Tibial artery (tissue), 4 donors: Measurements from ENCODE around the gene IGF2BP1.

Experiments
- DNase-seq, 2 donors: peaks; one replicate each; pipeline ENCODE4 v3.0.0-alpha.2; 2019
- H3K27ac ChIP-seq, 2 donors: fragments of 200-600 bp; sonication (generic) in 1 of 2; 1 replicate in 1 of 2; 2 replicates in 1 of 2; pipeline ENCODE4 v1.5.1; 2018 to 2019; ENCODE audit warnings: mild to moderate bottlenecking in 1 of 2
- H3K27me3 ChIP-seq, 2 donors: fragments of 200-600 bp; sonication (generic) in 1 of 2; one replicate each; pipeline versions ENCODE4 v1.5.1 to v1.6.0; 2016 to 2019
- H3K36me3 ChIP-seq, 3 donors: fragments of 200-600 bp; sonication (generic) in 2 of 3; one replicate each; pipeline ENCODE4 v1.5.1; 2016 to 2019; ENCODE audit warnings: mild to moderate bottlenecking in 2 of 3
- H3K4me1 ChIP-seq, 4 donors: fragments of 200-600 bp; sonication (generic) in 2 of 4; 1 replicate in 3 of 4; 2 replicates in 1 of 4; pipeline ENCODE4 v1.5.1; 2016 to 2019
- H3K4me3 ChIP-seq, 2 donors: fragments of 200-600 bp; sonication (generic) in 1 of 2; 1 replicate in 1 of 2; 2 replicates in 1 of 2; pipeline ENCODE4 v1.5.1; 2018 to 2019; ENCODE audit warnings: mild to moderate bottlenecking in 2 of 2
- H3K9me3 ChIP-seq, 3 donors: fragments of 200-600 bp; sonication (generic) in 1 of 3; one replicate each; pipeline ENCODE4 v1.5.1; 2016 to 2019
- CTCF ChIP-seq, 2 experiments: fragments of 200-600 bp in 1 of 2; fragments of 450-650 bp in 1 of 2; IDR thresholded peaks; one replicate each; pipeline ENCODE4 v1.5.1; 2017 to 2019; ENCODE audit warnings: antibody characterized with exemption in 2 of 2, mild to moderate bottlenecking in 1 of 2, moderate library complexity in 1 of 2
- intact Hi-C: fragments of 100-400 bp; cut with DNase I; formaldehyde crosslinking; loops from one replicate; pipeline ENCODE4 v1.15.0; 2023; ENCODE audit warnings: low total_unique reads

The IGF2BP1 gene

GRCh38 chr17:49086649-49087048, 89.5 kb downstream of the IGF2BP1 start:
- H3K27ac ChIP-seq = no peak overlapping the region
- no peaks in the 10 kb centered on the region for H3K9me3 ChIP-seq
- intact Hi-C loops = no loop called here
- peaks cover 0 to 38% of the 10 kb centered on the region in 2 donors for H3K27me3 ChIP-seq
- H3K36me3 ChIP-seq = no peaks in the 10 kb centered on the region
- no peak for DNase-seq
- no peak for TF ChIP-seq CTCF (IDR thresholded peaks at IDR 0.05)
- no peaks in the 10 kb centered on the region for H3K4me1 ChIP-seq
- H3K4me3 ChIP-seq = no peak overlapping the region

DNA sequence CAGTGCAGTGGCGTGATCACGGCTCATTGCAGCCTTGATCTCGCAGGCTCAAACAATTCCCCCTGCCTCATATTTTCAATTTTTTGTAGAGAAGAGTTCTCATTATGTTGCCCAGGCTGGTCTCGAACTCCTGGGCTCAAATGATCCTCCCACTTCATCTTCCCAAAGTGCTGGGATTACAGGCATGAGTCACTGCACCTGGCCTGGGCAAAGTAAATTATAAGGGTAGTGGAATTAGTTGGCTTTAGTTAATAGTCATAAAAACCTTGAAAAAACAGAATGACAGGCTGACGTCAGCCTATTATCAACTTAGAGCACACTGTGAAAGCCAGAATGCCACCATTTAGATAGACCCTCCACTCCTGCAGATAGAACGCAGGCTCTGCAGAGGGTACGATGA, 91.9 kb downstream of the IGF2BP1 start:
- no peaks in the 10 kb centered on the region for H3K36me3 ChIP-seq
- TF ChIP-seq CTCF (IDR thresholded peaks at IDR 0.05) = no peak
- no peak for DNase-seq
- H3K9me3 ChIP-seq = no peaks in the 10 kb centered on the region
- no peaks in the 10 kb centered on the region for H3K4me1 ChIP-seq
- peaks cover 0 to 50% of the 10 kb centered on the region in 2 donors for H3K27me3 ChIP-seq
- intact Hi-C loops = no loop called here
- H3K27ac ChIP-seq = no peak overlapping the region
- H3K4me3 ChIP-seq = no peak overlapping the region

DNA sequence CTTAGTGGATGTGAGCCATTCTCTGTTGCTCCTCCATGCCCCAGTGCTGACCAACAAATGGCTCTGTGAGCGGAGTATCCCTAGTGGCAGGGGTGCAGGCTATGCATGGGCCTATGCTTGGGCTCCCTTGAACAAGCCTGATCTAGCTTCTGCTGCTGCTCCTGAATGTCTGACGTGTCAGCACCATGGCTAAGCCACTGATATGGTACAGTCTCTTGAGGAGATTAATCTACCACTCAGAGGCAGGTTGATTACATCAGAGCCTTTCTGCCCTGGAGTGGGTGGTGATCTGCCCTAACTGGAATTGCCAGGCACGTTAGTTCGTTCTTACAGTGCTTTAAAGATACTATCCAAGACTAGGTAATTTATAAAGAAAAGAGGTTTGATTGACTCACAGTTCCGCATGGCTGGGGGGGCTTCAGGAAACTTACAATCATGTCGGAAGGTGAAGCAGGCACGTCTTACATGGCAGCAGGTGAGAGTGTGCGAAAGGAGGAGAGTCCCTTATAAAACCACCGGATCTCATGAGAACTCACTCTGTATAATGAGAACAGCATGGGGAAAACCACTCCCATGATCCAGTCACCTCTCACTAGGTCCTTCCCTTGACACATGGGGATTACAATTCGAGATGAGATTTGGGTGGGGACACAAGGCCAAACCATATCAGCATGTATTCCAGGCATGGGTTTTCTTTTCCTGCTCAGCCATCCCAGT, 93.9 kb downstream of the IGF2BP1 start:
- no peaks in the 10 kb centered on the region for H3K4me1 ChIP-seq
- TF ChIP-seq CTCF (IDR thresholded peaks at IDR 0.05) = no peak
- no peaks in the 10 kb centered on the region for H3K9me3 ChIP-seq
- no peak overlapping the region for H3K27ac ChIP-seq
- no peak for DNase-seq
- peaks cover 0 to 44% of the 10 kb centered on the region in 2 donors for H3K27me3 ChIP-seq
- intact Hi-C loops = no loop called here
- no peaks in the 10 kb centered on the region for H3K36me3 ChIP-seq
- H3K4me3 ChIP-seq = no peak overlapping the region

- no peak overlapping the region for H3K4me3 ChIP-seq
- no peak overlapping the region for H3K27ac ChIP-seq
- H3K36me3 ChIP-seq = no peaks in the 10 kb centered on the region
- TF ChIP-seq CTCF (IDR thresholded peaks at IDR 0.05) = no peak
- no peaks in the 10 kb centered on the region for H3K9me3 ChIP-seq
- no peak for DNase-seq
- intact Hi-C loops = no loop called here
- H3K27me3 ChIP-seq = peaks cover 0 to 31% of the 10 kb centered on the region in 2 donors
- no peaks in the 10 kb centered on the region for H3K4me1 ChIP-seq
Measured at GRCh38 chr17:49093131-49093530, 95.9 kb downstream of the IGF2BP1 start.

DNA sequence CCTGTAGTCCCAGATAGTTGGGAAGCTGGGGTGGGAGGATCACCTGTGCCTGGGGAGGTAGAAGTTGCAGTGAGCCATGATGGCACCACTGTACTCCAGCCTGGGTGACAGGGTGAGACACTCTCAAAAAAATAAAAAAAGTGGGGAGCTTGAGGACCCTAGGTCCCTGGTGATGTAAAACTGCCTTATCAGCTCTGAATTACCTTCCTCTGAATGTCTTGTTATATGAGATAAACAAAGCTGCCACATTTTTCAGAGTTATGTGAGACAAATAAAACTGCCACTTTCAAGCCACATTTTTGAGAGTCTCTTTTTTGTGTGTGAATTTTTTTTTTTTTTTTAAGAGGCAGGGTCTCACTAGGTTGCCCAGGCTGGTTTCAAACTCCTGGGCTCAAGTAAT, 103.4 kb downstream of the IGF2BP1 start:
- Histone ChIP-seq H3K27me3 (peaks cover 0 to 32% of the 10 kb centered on the region in 2 donors), H3K27ac (no peak overlapping the region), H3K4me1 (no peaks in the 10 kb centered on the region), H3K36me3 (no peaks in the 10 kb centered on the region), H3K4me3 (no peak overlapping the region), H3K9me3 (no peaks in the 10 kb centered on the region)
- no peak for DNase-seq
- no peak for TF ChIP-seq CTCF (IDR thresholded peaks at IDR 0.05)
- intact Hi-C loops = no loop called here
